Suprapubic skin (tissue), 4 donors: ENCODE results near the gene RAD51C. TPM values are rescaled to one million over a fixed set of nuclear protein-coding genes. Genes with fewer than 3 reads are reported as not detected.
"Not testable (repeated sequence)": the region's sequence is repeated elsewhere in the genome, so short reads cannot be mapped to it uniquely, and the experiment has no call there.

Experiments used
- DNase-seq, 2 donors: peaks; one replicate each; pipeline ENCODE4 v3.0.0-alpha.2; 2019; ENCODE audit warnings: low spot score in 2 of 2
- H3K27ac ChIP-seq: fragments of 200-600 bp; sonication (generic); one replicate; pipeline ENCODE4 v1.5.1; 2019
- H3K27me3 ChIP-seq: fragments of 200-600 bp; sonication (generic); one replicate; pipeline ENCODE4 v1.5.1; 2019
- H3K36me3 ChIP-seq: fragments of 200-600 bp; sonication (generic); one replicate; pipeline ENCODE4 v1.5.1; 2019
- H3K4me1 ChIP-seq: fragments of 200-600 bp; sonication (generic); one replicate; pipeline ENCODE4 v1.5.1; 2019
- H3K4me3 ChIP-seq: fragments of 200-600 bp; sonication (generic); one replicate; pipeline ENCODE4 v1.5.1; 2019; ENCODE audit warnings: mild to moderate bottlenecking
- H3K9me3 ChIP-seq: fragments of 200-600 bp; sonication (generic); one replicate; pipeline ENCODE4 v1.5.1; 2019
- EP300 ChIP-seq: sonication (generic); formaldehyde crosslinking; IDR thresholded peaks from one replicate; pipeline ENCODE4 v1.6.1; 2017; ENCODE audit warnings: antibody characterized with exemption
- POLR2A ChIP-seq, 2 donors: fragments of 450-650 bp; IDR thresholded peaks; one replicate each; pipeline ENCODE4 v1.6.1; 2017; ENCODE audit warnings: antibody characterized with exemption in 2 of 2, mild to moderate bottlenecking in 2 of 2, moderate library complexity in 2 of 2
- POLR2AphosphoS5 ChIP-seq, 3 donors: sonication (generic); formaldehyde crosslinking; IDR thresholded peaks; one replicate each; pipeline ENCODE4 v1.6.1; 2017; ENCODE audit warnings: antibody characterized with exemption in 3 of 3
- WGBS: methylation state at CpG from one replicate; pipeline ENCODE4 v1.1.5; 2018; 5-methylcytosine and 5-hydroxymethylcytosine counted together
- total RNA-seq, 4 donors: library from RNA; depleted of rRNA; stranded (reverse); fragments of >200 nt; gene quantifications; one replicate each; pipeline ENCODE4 v1.1.0, GENCODE V29; 2016
- TF ChIP-seq, protein P1 (sequence below), 2 donors: fragments of 200-600 bp in 1 of 2; fragments of 450-650 bp in 1 of 2; sonication (generic) in 1 of 2; IDR thresholded peaks; one replicate each; pipeline ENCODE4 v1.5.1; 2016 to 2019; ENCODE audit warnings: antibody characterized with exemption in 2 of 2, mild to moderate bottlenecking in 1 of 2, moderate library complexity in 1 of 2

RAD51C gene
- total RNA-seq = 10 to 100 TPM in 3 of 4 donors, 1 to 10 TPM in 1; 9.5 to 21.2 (median 11.8) TPM

DNA sequence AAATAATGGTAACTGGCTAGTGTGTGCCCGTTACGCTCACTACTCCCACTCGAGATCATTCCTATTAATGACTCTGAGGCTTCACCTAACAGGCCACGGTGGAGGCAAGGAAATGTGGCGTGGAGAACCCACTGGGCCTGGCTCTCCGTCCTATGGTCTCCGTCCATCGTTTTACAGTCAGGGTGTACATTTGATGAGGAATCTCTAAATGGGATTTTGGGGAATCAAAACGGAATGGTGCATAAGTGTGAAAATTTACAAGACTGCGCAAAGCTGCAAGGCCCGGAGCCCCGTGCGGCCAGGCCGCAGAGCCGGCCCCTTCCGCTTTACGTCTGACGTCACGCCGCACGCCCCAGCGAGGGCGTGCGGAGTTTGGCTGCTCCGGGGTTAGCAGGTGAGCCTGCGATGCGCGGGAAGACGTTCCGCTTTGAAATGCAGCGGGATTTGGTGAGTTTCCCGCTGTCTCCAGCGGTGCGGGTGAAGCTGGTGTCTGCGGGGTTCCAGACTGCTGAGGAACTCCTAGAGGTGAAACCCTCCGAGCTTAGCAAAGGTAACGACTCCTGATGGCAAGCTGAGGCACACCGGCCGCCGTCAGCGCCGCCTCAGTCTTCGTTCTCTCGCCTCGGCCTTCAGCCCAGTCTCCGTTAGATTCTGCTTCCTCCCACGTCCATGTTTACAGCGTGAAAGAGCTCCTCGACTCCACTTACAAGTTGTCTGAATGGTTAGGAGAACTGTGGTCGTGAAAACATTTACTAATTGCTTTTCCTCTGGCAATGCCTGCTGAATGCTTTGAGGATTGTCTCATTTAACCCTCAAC is at the start of gene RAD51C:
RAD51C (plus strand) TSS at position 364 of the 817 bp plus-strand sequence; CDS start at position 406, 42 bp downstream.
- Histone ChIP-seq H3K4me1 (peaks cover 16% of the 10 kb centered on the region), H3K27me3 (no peaks in the 10 kb centered on the region), H3K4me3 (peak within 1 kb of the TSS; percentile 70), H3K9me3 (no peaks in the 10 kb centered on the region), H3K36me3 (no peaks in the 10 kb centered on the region), H3K27ac (peak within 1 kb of the TSS; percentile 81)
- TF ChIP-seq EP300 (peak; percentile 13), POLR2AphosphoS5 (IDR thresholded peaks at IDR 0.05) (no peak), POLR2A (IDR thresholded peaks at IDR 0.05) (no peak)
- TF ChIP-seq, protein P1, sequence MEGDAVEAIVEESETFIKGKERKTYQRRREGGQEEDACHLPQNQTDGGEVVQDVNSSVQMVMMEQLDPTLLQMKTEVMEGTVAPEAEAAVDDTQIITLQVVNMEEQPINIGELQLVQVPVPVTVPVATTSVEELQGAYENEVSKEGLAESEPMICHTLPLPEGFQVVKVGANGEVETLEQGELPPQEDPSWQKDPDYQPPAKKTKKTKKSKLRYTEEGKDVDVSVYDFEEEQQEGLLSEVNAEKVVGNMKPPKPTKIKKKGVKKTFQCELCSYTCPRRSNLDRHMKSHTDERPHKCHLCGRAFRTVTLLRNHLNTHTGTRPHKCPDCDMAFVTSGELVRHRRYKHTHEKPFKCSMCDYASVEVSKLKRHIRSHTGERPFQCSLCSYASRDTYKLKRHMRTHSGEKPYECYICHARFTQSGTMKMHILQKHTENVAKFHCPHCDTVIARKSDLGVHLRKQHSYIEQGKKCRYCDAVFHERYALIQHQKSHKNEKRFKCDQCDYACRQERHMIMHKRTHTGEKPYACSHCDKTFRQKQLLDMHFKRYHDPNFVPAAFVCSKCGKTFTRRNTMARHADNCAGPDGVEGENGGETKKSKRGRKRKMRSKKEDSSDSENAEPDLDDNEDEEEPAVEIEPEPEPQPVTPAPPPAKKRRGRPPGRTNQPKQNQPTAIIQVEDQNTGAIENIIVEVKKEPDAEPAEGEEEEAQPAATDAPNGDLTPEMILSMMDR (IDR thresholded peaks at IDR 0.05) = no peak
- peak; percentile 83 to 88 for DNase-seq
- 17% methylated on average over 39 of the region's 50 CpGs for WGBS

DNA sequence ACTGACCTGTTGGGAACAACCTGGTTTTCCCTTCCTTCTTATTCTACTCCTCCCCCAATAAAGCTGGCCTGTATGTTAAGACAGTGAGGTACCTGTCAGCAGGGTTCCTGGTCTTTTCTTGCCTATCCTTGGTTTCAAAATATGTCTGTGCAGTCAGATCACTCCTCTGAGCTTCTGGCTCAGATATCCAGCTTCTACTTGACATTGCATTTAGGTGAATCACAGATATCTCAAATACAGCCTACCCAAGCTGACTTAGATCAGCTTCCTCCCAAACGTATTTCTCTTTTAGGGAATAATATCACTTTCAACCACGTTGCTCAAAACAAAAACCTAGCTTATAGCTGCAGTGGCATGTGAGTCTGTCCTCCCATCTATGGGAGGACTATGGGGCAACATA is 49.3 kb upstream of the RAD51C start:
- TF ChIP-seq, protein P1 (IDR thresholded peaks at IDR 0.05) = no peak
- TF ChIP-seq EP300 (no peak), POLR2AphosphoS5 (IDR thresholded peaks at IDR 0.05) (no peak), POLR2A (IDR thresholded peaks at IDR 0.05) (no peak)
- H3K4me1 ChIP-seq = no peaks in the 10 kb centered on the region
- no peaks in the 10 kb centered on the region for H3K9me3 ChIP-seq
- H3K27ac ChIP-seq = no peak overlapping the region
- WGBS = 59% methylated on average over 2 of the region's 2 CpGs
- DNase-seq = no peak
- no peaks in the 10 kb centered on the region for H3K27me3 ChIP-seq
- H3K4me3 ChIP-seq = no peak overlapping the region
- H3K36me3 ChIP-seq = no peaks in the 10 kb centered on the region

DNA sequence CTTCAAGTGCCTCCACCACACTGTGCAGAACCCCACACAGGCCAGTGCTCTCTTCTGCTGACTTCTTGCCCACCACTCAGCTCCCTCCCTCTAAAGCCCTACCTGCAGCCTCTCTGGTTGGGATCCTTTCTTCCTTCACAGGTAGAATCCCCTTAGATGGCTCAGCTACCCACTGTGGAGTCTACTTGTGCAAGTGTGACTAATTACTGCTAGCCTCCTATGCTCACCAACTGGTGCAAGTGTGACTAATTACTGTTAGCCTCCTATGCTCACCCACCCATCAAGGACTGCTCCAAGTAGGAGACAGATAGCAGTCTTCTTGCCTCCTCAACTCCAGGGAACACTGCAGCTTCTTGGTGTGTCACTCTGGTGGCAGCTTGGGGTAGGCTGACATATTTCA is 44.2 kb upstream of the RAD51C start:
- Histone ChIP-seq H3K4me3 (no peak overlapping the region), H3K27me3 (no peaks in the 10 kb centered on the region), H3K27ac (no peak overlapping the region), H3K9me3 (no peaks in the 10 kb centered on the region), H3K36me3 (no peaks in the 10 kb centered on the region), H3K4me1 (no peaks in the 10 kb centered on the region)
- TF ChIP-seq, protein P1 (IDR thresholded peaks at IDR 0.05) = no peak
- TF ChIP-seq EP300 (no peak), POLR2A (IDR thresholded peaks at IDR 0.05) (no peak), POLR2AphosphoS5 (IDR thresholded peaks at IDR 0.05) (no peak)
- no peak for DNase-seq

DNA sequence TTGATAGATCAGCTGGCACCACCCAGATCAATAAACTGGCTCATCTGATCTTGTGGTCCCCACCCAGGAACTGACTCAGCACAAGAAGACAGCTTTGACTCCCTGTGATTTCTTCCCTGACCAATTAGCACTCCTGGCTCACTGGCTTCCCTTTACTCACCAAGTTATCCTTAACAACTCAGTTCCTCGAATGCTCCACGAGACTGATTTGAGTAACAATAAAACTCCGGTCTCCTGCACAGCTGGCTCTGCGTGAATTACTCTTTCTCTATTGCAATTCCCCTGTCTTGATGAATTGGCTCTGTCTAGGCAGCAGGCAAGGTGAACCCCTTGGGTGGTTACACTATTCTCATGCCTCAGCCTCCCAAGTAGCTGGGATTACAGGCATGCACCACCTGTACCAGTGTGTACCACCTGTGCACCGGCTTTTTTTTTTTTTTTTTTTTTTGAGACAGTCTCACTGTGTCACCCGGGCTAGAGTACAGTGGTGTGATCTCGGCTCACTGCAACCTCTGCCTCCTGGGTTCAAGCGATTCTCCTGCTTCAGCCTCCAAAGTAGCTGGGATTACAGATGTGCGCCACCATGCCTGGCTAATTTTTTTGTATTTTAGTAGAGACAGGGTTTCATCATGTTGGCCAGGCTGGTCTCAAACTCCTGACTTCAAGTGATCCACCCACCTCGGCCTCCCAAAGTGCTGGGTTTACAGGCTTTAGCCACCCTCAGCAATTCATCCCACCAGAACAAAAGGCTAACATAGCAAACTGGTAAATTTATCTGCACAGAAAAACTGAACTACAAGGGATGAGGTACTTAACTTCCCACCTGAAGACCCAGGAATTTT is 34.2 kb upstream of the RAD51C start:
- peak overlapping the region; percentile 70 for H3K27ac ChIP-seq
- peak overlapping the region; percentile 44 for H3K4me3 ChIP-seq
- not testable (repeated sequence) for DNase-seq, H3K9me3 ChIP-seq, H3K27me3 ChIP-seq, H3K36me3 ChIP-seq, H3K4me1 ChIP-seq
- 67% methylated on average over 10 of the region's 10 CpGs for WGBS

DNA sequence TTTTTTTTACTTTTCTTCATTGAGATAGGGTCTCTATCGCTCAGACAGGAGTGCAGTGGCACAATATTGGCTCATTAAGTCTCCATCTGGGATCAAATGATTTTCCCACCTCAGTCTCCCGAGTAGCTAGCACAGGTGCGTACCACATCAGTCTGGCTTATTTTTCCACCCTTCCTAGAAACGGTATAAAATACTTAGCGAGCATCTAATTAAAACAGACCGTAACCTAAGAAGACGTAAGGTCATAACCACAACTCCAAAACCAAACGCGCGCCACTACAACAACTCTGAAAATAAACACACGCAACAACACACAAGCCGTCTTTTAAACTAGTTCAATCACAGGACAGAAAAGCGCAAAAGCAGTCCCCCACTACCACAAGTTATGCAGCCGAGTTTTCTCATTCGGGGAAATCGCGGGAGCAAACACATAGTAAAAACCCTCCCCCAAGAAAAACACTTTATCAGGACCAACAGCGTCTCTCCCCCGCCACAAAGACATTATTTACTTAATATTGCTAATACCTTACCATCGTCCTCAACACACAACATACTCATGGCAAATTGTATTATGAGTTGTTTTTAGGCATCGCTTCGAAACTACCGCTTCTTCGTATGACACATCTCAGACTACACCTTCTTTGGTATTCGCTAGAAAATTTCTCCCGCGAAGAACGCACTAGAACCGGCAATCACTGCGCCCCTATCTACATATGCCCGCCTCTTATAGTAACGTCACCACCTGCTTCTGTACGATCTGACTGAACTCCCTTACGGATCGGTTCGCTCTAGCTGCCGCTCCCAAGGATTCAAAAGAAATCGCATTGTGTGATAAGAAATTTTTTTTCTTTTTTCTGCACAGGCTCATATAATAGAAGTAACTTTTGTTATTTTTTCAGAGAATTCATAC is 33.3 kb upstream of the RAD51C start:
- DNase-seq = peak; percentile 82 to 83
- H3K27me3 ChIP-seq = no peaks in the 10 kb centered on the region
- H3K4me1 ChIP-seq = peaks cover 5% of the 10 kb centered on the region
- H3K4me3 ChIP-seq = peak overlapping the region; percentile 44
- 2% methylated on average over 38 of the region's 38 CpGs for WGBS
- peak overlapping the region; percentile 70 for H3K27ac ChIP-seq
- no peaks in the 10 kb centered on the region for H3K9me3 ChIP-seq
- H3K36me3 ChIP-seq = no peaks in the 10 kb centered on the region
- TF ChIP-seq POLR2AphosphoS5 (IDR thresholded peaks at IDR 0.05) (peak; percentile 90 to 95 (median 93)), POLR2A (IDR thresholded peaks at IDR 0.05) (peak; percentile 95 to 99), EP300 (no peak)
- TF ChIP-seq, protein P1 (IDR thresholded peaks at IDR 0.05) = no peak

DNA sequence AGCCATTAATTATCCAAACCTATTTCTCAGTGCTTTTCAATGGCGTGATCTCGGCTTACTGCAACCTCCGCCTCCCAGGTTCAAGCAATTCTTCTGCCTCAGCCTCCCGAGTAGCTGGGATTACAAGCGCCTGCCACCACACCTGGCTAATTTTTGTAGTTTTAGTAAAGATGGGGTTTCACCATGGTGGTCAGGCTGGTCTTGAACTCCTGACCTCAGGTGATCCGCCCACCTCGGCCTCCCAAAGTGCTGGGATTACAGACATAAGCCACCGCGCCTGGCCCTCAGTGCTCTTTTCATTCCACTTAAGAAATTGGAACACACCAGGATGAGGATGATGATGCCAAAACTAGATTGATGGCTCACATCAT is 32.7 kb upstream of the RAD51C start:
- not testable (repeated sequence) for H3K4me1 ChIP-seq, H3K27me3 ChIP-seq, H3K27ac ChIP-seq, H3K36me3 ChIP-seq, DNase-seq, H3K9me3 ChIP-seq
- 39% methylated on average over 9 of the region's 9 CpGs for WGBS
- H3K4me3 ChIP-seq = peak overlapping the region; percentile 44
